Hepatocyte (in vitro differentiated cells): ENCODE data around the gene TNFSF13B. TPM values are rescaled to one million over a fixed set of nuclear protein-coding genes. Genes with fewer than 3 reads are reported as not detected.

Experiments
- DNase-seq: peaks from one replicate; pipeline ENCODE4 v3.0.0-alpha.2; 2016; ENCODE audit warnings: low spot score
- H2AFZ ChIP-seq: fragments of 200-600 bp; sonication (generic); 2 replicates; pipeline ENCODE4 v1.6.0; 2016; ENCODE audit warnings: antibody characterized with exemption, mild to moderate bottlenecking
- H3K27ac ChIP-seq: fragments of 200-600 bp; sonication (generic); 2 replicates; pipeline ENCODE4 v1.5.1; 2016; ENCODE audit warnings: mild to moderate bottlenecking
- H3K27me3 ChIP-seq: fragments of 200-600 bp; sonication (generic); 2 replicates; pipeline ENCODE4 v1.6.1; 2016
- H3K36me3 ChIP-seq: fragments of 200-600 bp; sonication (generic); replicated peaks from 2 replicates; pipeline ENCODE4 v1.5.1; 2016; ENCODE audit warnings: low read depth; ENCODE audit not compliant: insufficient read depth
- H3K4me1 ChIP-seq: fragments of 200-600 bp; sonication (generic); 2 replicates; pipeline ENCODE4 v1.5.1; 2016; ENCODE audit warnings: mild to moderate bottlenecking, moderate library complexity; ENCODE audit not compliant: insufficient read depth
- H3K4me2 ChIP-seq: fragments of 200-600 bp; sonication (generic); 2 replicates; pipeline ENCODE4 v1.6.0; 2016
- H3K4me3 ChIP-seq: fragments of 200-600 bp; sonication (generic); 2 replicates; pipeline ENCODE4 v1.5.1; 2016; ENCODE audit warnings: mild to moderate bottlenecking
- H3K79me2 ChIP-seq: fragments of 200-600 bp; sonication (generic); 2 replicates; pipeline ENCODE4 v1.6.0; 2017; ENCODE audit warnings: mild to moderate bottlenecking
- H3K9me2 ChIP-seq: fragments of 200-600 bp; sonication (generic); replicated peaks from 2 replicates; pipeline ENCODE4 v1.6.0; 2017; ENCODE audit warnings: mild to moderate bottlenecking; ENCODE audit not compliant: insufficient read depth
- H3K9me3 ChIP-seq: fragments of 200-600 bp; sonication (generic); 2 replicates; pipeline ENCODE4 v1.5.1; 2016; ENCODE audit warnings: low read depth, mild to moderate bottlenecking
- H4K20me1 ChIP-seq: fragments of 200-600 bp; sonication (generic); 2 replicates; pipeline ENCODE4 v1.6.0; 2016; ENCODE audit warnings: mild to moderate bottlenecking; ENCODE audit not compliant: insufficient read depth, poor library complexity, severe bottlenecking
- EZH2 ChIP-seq: fragments of 200-600 bp; sonication (generic); IDR thresholded peaks from 2 replicates; pipeline ENCODE4 v1.6.1; 2016; ENCODE audit warnings: antibody characterized with exemption, mild to moderate bottlenecking, borderline replicate concordance
- EZH2phosphoT487 ChIP-seq: fragments of 200-600 bp; sonication (generic); IDR thresholded peaks from one replicate; pipeline ENCODE4 v1.6.1; 2018; ENCODE audit warnings: antibody characterized with exemption, mild to moderate bottlenecking, low read depth, moderate library complexity; ENCODE audit not compliant: unreplicated experiment, severe bottlenecking
- WGBS: methylation state at CpG from one replicate; pipeline ENCODE4 v1.1.6; 2016; ENCODE audit warnings: low lambda C conversion rate; ENCODE audit errors: missing lambda C conversion rate; 5-methylcytosine and 5-hydroxymethylcytosine counted together
- polyA plus RNA-seq: library from polyadenylated mRNA; unstranded; fragments of >200 nt; fragmentation: Nextera tagmentation; extraction: Ambion mirVana; gene quantifications from 2 replicates; pipeline ENCODE4 v1.2.1, GENCODE V29; 2016
- total RNA-seq: library from RNA; depleted of rRNA; stranded (reverse); fragments of >200 nt; gene quantifications from 2 replicates; pipeline ENCODE4 v1.2.3, GENCODE V29; 2014
- TF ChIP-seq, protein P1 (sequence below): fragments of 200-600 bp; sonication (generic); IDR thresholded peaks from 2 replicates; pipeline ENCODE4 v1.5.1; 2016; ENCODE audit warnings: antibody characterized with exemption, mild to moderate bottlenecking; ENCODE audit not compliant: poor library complexity

TNFSF13B gene
- total and polyA plus RNA-seq, 2 experiments from 2014 or later = 0.97 to 1.6 TPM

DNA sequence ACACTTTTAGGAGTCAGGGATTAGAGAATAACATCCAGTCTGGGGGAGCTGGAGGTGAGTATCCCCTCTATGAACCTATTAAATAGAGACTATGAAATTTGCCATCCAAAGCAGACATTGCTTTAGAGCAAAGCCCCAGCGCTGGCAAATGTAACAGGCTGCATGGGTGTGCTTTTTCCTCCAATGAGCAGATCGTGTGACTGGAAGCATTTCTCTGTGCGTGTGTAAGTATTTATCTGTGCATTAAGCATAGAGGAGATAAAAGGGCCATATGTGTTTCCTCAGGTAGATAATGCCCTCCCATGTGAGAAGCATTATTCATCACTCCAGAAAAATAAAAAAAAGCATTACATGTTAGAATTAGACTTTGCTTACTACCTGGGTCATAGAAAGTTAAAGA is 924 bp downstream of the TNFSF13B start:
- no peak for TF ChIP-seq EZH2phosphoT487
- peak; percentile 7 for DNase-seq
- Histone ChIP-seq H3K4me2 (peak overlapping the region; percentile 70), H4K20me1 (no peaks in the 10 kb centered on the region), H3K36me3 (no peaks in the 10 kb centered on the region), H3K9me2 (no peaks in the 10 kb centered on the region), H3K4me3 (no peak overlapping the region), H3K79me2 (no peaks in the 10 kb centered on the region), H3K27ac (no peak overlapping the region), H3K9me3 (no peaks in the 10 kb centered on the region), H3K4me1 (peaks cover 6% of the 10 kb centered on the region), H3K27me3 (no peaks in the 10 kb centered on the region), H2AFZ (no peak overlapping the region)
- WGBS = 49% methylated on average over 3 of the region's 3 CpGs

DNA sequence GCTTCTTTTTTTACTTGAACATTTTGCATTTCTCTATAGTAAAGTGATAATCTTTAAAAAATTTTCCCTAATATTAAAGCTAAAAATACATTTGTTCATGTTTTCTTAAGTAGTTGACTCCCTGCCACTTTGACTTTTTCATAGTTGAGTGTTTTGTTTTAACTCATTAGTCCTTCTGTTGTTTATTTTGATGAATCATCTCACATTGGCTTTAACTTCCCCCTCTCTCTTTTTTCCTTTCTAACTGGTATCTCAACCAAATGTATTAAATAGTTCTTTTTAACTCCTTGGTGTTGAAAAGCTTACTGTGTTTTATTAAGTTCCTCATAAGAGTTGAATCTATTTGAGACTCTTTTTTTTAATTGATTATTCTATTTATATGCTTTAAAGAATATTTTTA is 2.8 kb downstream of the TNFSF13B start:
- no peaks in the 10 kb centered on the region for H3K36me3 ChIP-seq
- no peak for DNase-seq
- H3K79me2 ChIP-seq = no peaks in the 10 kb centered on the region
- peaks cover 6% of the 10 kb centered on the region for H3K4me1 ChIP-seq
- H4K20me1 ChIP-seq = no peaks in the 10 kb centered on the region
- no peaks in the 10 kb centered on the region for H3K9me3 ChIP-seq
- H3K4me3 ChIP-seq = no peak overlapping the region
- H3K27ac ChIP-seq = no peak overlapping the region
- TF ChIP-seq EZH2 (no peak), EZH2phosphoT487 (no peak)
- TF ChIP-seq, protein P1, sequence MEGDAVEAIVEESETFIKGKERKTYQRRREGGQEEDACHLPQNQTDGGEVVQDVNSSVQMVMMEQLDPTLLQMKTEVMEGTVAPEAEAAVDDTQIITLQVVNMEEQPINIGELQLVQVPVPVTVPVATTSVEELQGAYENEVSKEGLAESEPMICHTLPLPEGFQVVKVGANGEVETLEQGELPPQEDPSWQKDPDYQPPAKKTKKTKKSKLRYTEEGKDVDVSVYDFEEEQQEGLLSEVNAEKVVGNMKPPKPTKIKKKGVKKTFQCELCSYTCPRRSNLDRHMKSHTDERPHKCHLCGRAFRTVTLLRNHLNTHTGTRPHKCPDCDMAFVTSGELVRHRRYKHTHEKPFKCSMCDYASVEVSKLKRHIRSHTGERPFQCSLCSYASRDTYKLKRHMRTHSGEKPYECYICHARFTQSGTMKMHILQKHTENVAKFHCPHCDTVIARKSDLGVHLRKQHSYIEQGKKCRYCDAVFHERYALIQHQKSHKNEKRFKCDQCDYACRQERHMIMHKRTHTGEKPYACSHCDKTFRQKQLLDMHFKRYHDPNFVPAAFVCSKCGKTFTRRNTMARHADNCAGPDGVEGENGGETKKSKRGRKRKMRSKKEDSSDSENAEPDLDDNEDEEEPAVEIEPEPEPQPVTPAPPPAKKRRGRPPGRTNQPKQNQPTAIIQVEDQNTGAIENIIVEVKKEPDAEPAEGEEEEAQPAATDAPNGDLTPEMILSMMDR = no peak
- H3K27me3 ChIP-seq = no peaks in the 10 kb centered on the region
- no peak overlapping the region for H3K4me2 ChIP-seq
- no peaks in the 10 kb centered on the region for H3K9me2 ChIP-seq
- H2AFZ ChIP-seq = no peak overlapping the region

DNA sequence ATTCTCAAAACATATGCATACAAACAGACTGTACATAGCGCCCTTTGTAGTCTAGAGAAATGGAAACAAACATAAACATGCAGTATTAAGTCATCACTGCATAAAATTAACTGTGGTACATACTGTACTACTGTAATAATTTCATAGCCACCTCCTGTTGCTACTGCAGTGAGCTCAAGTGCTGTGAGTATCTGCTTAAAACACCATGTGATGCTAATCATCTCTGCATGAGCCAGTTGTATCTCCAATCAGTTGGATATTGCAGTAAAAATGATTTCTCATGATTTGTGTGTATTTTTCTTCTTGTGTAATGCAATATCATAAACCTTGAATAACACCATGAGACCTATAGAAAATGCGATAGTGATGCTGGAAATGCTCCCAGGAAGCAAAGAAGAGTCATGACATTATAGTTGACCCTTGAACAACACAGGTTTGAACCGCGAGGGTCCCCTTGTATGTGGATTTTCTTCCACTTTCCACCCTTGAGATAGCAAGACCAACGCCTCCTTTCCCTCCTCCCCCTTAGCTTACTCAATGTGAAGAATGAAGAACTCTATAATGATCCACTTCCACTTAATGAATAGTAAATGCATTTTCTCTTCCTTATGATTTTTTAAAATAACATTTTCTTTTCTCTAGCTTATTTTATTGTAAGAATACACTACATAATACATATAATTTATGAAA is 4.1 kb downstream of the TNFSF13B start:
- H3K27me3 ChIP-seq = no peaks in the 10 kb centered on the region
- no peaks in the 10 kb centered on the region for H3K9me3 ChIP-seq
- TF ChIP-seq, protein P1 = no peak
- TF ChIP-seq EZH2phosphoT487 = no peak
- no peak for TF ChIP-seq EZH2
- 89% methylated on average over 5 of the region's 5 CpGs for WGBS
- DNase-seq = no peak
- no peak overlapping the region for H3K4me2 ChIP-seq
- H2AFZ ChIP-seq = no peak overlapping the region
- H3K79me2 ChIP-seq = no peaks in the 10 kb centered on the region
- peaks cover 6% of the 10 kb centered on the region for H3K4me1 ChIP-seq
- no peaks in the 10 kb centered on the region for H3K36me3 ChIP-seq
- no peaks in the 10 kb centered on the region for H3K9me2 ChIP-seq
- H4K20me1 ChIP-seq = no peaks in the 10 kb centered on the region
- H3K27ac ChIP-seq = no peak overlapping the region
- H3K4me3 ChIP-seq = no peak overlapping the region

DNA sequence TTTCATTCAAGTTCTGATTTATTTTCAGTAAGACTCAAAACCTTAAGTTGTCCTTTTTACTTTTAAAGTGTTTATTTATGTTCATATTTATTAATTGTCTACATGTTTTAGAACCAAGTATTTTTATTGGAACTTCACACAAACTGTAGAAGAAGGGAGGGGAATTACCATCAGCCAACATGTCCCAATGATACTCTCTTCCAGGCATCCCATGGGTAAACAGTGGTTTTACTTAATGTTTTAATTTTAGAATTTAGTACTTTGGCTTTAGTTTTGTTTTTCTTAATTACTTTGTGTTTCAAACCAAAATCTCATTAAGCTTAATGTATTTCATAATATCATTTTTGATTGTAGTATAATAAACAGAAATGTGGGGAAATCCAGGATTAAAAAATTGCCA is 5.2 kb downstream of the TNFSF13B start:
- Histone ChIP-seq H3K27ac (no peak overlapping the region), H3K79me2 (no peaks in the 10 kb centered on the region), H4K20me1 (no peaks in the 10 kb centered on the region), H2AFZ (no peak overlapping the region), H3K4me2 (no peak overlapping the region), H3K4me3 (no peak overlapping the region), H3K27me3 (no peaks in the 10 kb centered on the region), H3K4me1 (peaks cover 6% of the 10 kb centered on the region), H3K9me2 (no peaks in the 10 kb centered on the region), H3K36me3 (no peaks in the 10 kb centered on the region), H3K9me3 (no peaks in the 10 kb centered on the region)
- no peak for DNase-seq
- TF ChIP-seq, protein P1 = no peak
- no peak for TF ChIP-seq EZH2
